Measurements from ENCODE around the gene CEP104. TPM values are rescaled to one million over a fixed set of nuclear protein-coding genes. Genes with fewer than 3 reads are reported as not detected.

Gene CEP104
- total and polyA plus RNA-seq, 9 of the 15 experiments (the other 6 are each of a cell fraction or from before 2014, with no cell fraction given): 11.2 to 63.4 (median 42.6) TPM

DNA sequence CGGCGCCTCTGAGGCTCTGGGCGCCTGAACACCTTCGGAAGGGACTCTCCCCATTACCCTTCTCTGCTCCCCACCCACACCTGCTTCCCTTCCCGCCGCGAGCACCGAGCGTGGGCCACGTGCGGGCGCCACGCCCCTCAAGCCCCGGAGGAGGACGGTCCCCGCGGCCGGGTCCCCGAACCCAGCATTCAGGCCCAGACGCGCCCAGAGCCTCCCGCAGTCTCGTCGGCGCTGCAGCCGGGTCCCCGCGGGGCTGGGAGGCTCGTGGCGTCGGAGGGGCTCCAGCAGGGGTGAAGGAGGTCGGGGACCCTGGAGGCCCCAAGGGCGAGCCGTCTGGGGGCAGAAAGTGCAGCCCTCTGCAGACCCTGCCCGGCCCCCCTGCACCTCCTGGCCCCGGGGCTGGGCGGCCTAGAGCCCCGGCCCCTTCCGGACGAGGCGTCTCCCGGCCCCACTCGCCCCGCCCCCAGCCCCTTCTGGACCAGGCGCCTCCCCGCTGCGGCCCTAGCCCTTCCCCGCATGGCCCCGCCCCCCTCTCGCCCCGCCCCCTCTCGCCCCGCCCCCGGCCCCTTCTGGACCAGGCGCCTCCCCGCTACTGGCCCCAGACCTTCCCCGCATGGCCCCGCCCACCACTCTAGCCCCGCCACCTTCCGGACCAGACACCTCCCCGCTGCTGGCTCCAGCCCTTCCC is 84.8 kb downstream of the CEP104 start (continued):
- TF ChIP-seq GABPB2 (CRISPR knock-in tag; conservative IDR thresholded peaks at IDR 0.05) (no peak), SMARCB1 (IDR thresholded peaks at IDR 0.05; ENCODE audit: insufficient read length, low read depth) (no peak), KAT7 (CRISPR knock-in tag; IDR thresholded peaks at IDR 0.05; ENCODE audit: borderline replicate concordance) (peak; percentile 79; the same call in 1 of the 2 replicates), NFXL1 (CRISPR knock-in tag; IDR thresholded peaks at IDR 0.05) (no peak), RBFOX2 (IDR thresholded peaks at IDR 0.05; ENCODE audit: low read depth, low read length) (peak; percentile 72), FUS (optimal IDR thresholded peaks at IDR 0.05; ENCODE audit: low read depth, low read length) (no peak), POLR2B (IDR thresholded peaks at IDR 0.05; ENCODE audit: low read depth, partially characterized antibody) (peak; percentile 63), TRIM28 (IDR thresholded peaks at IDR 0.05) (no peak), ZBTB8A (IDR thresholded peaks at IDR 0.05; ENCODE audit: partially characterized antibody) (no peak), STAT5A (IDR thresholded peaks at IDR 0.05; ENCODE audit: borderline replicate concordance, low read length) (no peak), ETV1 (tag; conservative IDR thresholded peaks at IDR 0.05; ENCODE audit: low read depth) (no peak), ZBED1 (IDR thresholded peaks at IDR 0.05) (no peak)
- TF ChIP-seq, protein P1, sequence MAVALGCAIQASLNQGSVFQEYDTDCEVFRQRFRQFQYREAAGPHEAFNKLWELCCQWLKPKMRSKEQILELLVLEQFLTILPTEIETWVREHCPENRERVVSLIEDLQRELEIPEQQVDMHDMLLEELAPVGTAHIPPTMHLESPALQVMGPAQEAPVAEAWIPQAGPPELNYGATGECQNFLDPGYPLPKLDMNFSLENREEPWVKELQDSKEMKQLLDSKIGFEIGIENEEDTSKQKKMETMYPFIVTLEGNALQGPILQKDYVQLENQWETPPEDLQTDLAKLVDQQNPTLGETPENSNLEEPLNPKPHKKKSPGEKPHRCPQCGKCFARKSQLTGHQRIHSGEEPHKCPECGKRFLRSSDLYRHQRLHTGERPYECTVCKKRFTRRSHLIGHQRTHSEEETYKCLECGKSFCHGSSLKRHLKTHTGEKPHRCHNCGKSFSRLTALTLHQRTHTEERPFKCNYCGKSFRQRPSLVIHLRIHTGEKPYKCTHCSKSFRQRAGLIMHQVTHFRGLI (CRISPR knock-in tag; IDR thresholded peaks at IDR 0.05): no peak
- TF ChIP-seq, protein P2, sequence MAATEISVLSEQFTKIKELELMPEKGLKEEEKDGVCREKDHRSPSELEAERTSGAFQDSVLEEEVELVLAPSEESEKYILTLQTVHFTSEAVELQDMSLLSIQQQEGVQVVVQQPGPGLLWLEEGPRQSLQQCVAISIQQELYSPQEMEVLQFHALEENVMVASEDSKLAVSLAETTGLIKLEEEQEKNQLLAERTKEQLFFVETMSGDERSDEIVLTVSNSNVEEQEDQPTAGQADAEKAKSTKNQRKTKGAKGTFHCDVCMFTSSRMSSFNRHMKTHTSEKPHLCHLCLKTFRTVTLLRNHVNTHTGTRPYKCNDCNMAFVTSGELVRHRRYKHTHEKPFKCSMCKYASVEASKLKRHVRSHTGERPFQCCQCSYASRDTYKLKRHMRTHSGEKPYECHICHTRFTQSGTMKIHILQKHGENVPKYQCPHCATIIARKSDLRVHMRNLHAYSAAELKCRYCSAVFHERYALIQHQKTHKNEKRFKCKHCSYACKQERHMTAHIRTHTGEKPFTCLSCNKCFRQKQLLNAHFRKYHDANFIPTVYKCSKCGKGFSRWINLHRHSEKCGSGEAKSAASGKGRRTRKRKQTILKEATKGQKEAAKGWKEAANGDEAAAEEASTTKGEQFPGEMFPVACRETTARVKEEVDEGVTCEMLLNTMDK (IDR thresholded peaks at IDR 0.05; ENCODE audit: borderline replicate concordance, insufficient read depth, low read depth, low read length, poor library complexity, severe bottlenecking): no peak
- TF ChIP-seq, protein P3, sequence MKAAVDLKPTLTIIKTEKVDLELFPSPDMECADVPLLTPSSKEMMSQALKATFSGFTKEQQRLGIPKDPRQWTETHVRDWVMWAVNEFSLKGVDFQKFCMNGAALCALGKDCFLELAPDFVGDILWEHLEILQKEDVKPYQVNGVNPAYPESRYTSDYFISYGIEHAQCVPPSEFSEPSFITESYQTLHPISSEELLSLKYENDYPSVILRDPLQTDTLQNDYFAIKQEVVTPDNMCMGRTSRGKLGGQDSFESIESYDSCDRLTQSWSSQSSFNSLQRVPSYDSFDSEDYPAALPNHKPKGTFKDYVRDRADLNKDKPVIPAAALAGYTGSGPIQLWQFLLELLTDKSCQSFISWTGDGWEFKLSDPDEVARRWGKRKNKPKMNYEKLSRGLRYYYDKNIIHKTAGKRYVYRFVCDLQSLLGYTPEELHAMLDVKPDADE (conservative IDR thresholded peaks at IDR 0.05; ENCODE audit: control insufficient read depth, low read depth, low read length): peak; percentile 45; the same call in 1 of the 2 replicates
- TF ChIP-seq, protein P4, sequence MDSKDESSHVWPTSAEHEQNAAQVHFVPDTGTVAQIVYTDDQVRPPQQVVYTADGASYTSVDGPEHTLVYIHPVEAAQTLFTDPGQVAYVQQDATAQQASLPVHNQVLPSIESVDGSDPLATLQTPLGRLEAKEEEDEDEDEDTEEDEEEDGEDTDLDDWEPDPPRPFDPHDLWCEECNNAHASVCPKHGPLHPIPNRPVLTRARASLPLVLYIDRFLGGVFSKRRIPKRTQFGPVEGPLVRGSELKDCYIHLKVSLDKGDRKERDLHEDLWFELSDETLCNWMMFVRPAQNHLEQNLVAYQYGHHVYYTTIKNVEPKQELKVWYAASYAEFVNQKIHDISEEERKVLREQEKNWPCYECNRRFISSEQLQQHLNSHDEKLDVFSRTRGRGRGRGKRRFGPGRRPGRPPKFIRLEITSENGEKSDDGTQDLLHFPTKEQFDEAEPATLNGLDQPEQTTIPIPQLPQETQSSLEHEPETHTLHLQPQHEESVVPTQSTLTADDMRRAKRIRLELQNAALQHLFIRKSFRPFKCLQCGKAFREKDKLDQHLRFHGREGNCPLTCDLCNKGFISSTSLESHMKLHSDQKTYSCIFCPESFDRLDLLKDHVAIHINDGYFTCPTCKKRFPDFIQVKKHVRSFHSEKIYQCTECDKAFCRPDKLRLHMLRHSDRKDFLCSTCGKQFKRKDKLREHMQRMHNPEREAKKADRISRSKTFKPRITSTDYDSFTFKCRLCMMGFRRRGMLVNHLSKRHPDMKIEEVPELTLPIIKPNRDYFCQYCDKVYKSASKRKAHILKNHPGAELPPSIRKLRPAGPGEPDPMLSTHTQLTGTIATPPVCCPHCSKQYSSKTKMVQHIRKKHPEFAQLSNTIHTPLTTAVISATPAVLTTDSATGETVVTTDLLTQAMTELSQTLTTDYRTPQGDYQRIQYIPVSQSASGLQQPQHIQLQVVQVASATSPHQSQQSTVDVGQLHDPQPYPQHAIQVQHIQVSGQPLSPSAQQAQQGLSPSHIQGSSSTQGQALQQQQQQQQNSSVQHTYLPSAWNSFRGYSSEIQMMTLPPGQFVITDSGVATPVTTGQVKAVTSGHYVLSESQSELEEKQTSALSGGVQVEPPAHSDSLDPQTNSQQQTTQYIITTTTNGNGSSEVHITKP (IDR thresholded peaks at IDR 0.05; ENCODE audit: partially characterized antibody): no peak
